ENCODE data around the gene OGFRL1.

The OGFRL1 gene

GRCh38 chr6:71288228-71289038 is at the start of gene OGFRL1:
OGFRL1 (plus strand) TSS chr6:71288811; CDS start chr6:71288937, 126 bp downstream.
- Histone ChIP-seq H3K4me3 (ENCODE audit: low read depth in 1 of 2, low read length in 1 of 2) (peak within 1 kb of the TSS; percentile 60 to 95), H3K4me1 (ENCODE audit: control insufficient read depth in 1 of 2, insufficient read depth in 1 of 2, low read depth in 1 of 2, low read length in 1 of 2) (peaks cover 53 to 58% of the 10 kb centered on the region in 2 experiments), H3K9me3 (no peaks in the 10 kb centered on the region), H3K27ac (peak within 1 kb of the TSS; percentile 100), H3K27me3 (no peaks in the 10 kb centered on the region), H3K36me3 (peaks cover 10% of the 10 kb centered on the region)
- peak; percentile 70 for TF ChIP-seq CTCF (IDR thresholded peaks at IDR 0.05)

- Histone ChIP-seq H3K27ac (no peak overlapping the region), H3K27me3 (no peaks in the 10 kb centered on the region), H3K4me3 (ENCODE audit: low read depth in 1 of 2, low read length in 1 of 2) (no peak overlapping the region), H3K4me1 (ENCODE audit: control insufficient read depth in 1 of 2, insufficient read depth in 1 of 2, low read depth in 1 of 2, low read length in 1 of 2) (no peaks in the 10 kb centered on the region), H3K9me3 (no peaks in the 10 kb centered on the region), H3K36me3 (no peaks in the 10 kb centered on the region)
- TF ChIP-seq CTCF (IDR thresholded peaks at IDR 0.05): no peak
Measured at GRCh38 chr6:71239694-71240093, 48.9 kb upstream of the OGFRL1 start.

GRCh38 chr6:71245265-71246049 is 43.2 kb upstream of the OGFRL1 start:
- Histone ChIP-seq H3K36me3 (no peaks in the 10 kb centered on the region), H3K27me3 (no peaks in the 10 kb centered on the region), H3K4me1 (ENCODE audit: control insufficient read depth in 1 of 2, insufficient read depth in 1 of 2, low read depth in 1 of 2, low read length in 1 of 2) (peaks cover 40 to 43% of the 10 kb centered on the region in 2 experiments), H3K4me3 (ENCODE audit: low read depth in 1 of 2, low read length in 1 of 2) (no peak overlapping the region), H3K9me3 (no peaks in the 10 kb centered on the region), H3K27ac (no peak overlapping the region)
- no peak for TF ChIP-seq CTCF (IDR thresholded peaks at IDR 0.05)

GRCh38 chr6:71246596-71246995 is 42.0 kb upstream of the OGFRL1 start:
- no peak for TF ChIP-seq CTCF (IDR thresholded peaks at IDR 0.05)
- Histone ChIP-seq H3K27me3 (no peaks in the 10 kb centered on the region), H3K27ac (peak overlapping the region; percentile 95), H3K4me3 (ENCODE audit: low read depth in 1 of 2, low read length in 1 of 2) (no peak overlapping the region), H3K36me3 (no peaks in the 10 kb centered on the region), H3K9me3 (no peaks in the 10 kb centered on the region), H3K4me1 (ENCODE audit: control insufficient read depth in 1 of 2, insufficient read depth in 1 of 2, low read depth in 1 of 2, low read length in 1 of 2) (peaks cover 51 to 54% of the 10 kb centered on the region in 2 experiments)

GRCh38 chr6:71248306-71248765 is 40.3 kb upstream of the OGFRL1 start:
- Histone ChIP-seq H3K27ac (peak overlapping the region; percentile 95), H3K9me3 (no peaks in the 10 kb centered on the region), H3K27me3 (no peaks in the 10 kb centered on the region), H3K4me1 (ENCODE audit: control insufficient read depth in 1 of 2, insufficient read depth in 1 of 2, low read depth in 1 of 2, low read length in 1 of 2) (peaks cover 69 to 71% of the 10 kb centered on the region in 2 experiments), H3K4me3 (ENCODE audit: low read depth in 1 of 2, low read length in 1 of 2) (peak overlapping the region in 1 of 2 experiments; percentile 50), H3K36me3 (no peaks in the 10 kb centered on the region)
- peak; percentile 13 for TF ChIP-seq CTCF (IDR thresholded peaks at IDR 0.05)
